Trophoblast cell (in vitro differentiated cells and primary cell): Measurements from ENCODE around the gene EGFR.

Source experiments
- DNase-seq, 2 donors: peaks; one replicate each; pipeline ENCODE4 v3.0.0-alpha.2; 2016
- H2AFZ ChIP-seq: 2 replicates; pipeline ENCODE4 v1.6.1; 2013; ENCODE audit warnings: low read length, moderate library complexity, mild to moderate bottlenecking; ENCODE audit not compliant: insufficient read depth, poor library complexity
- H2AK5ac ChIP-seq: 2 replicates; pipeline ENCODE4 v1.6.1; 2013; ENCODE audit warnings: mild to moderate bottlenecking, low read length
- H2BK120ac ChIP-seq: 2 replicates; pipeline ENCODE4 v1.6.1; 2013; ENCODE audit warnings: low read length, mild to moderate bottlenecking, moderate library complexity; ENCODE audit not compliant: insufficient read depth, poor library complexity
- H2BK12ac ChIP-seq: 2 replicates; pipeline ENCODE4 v1.6.1; 2013; ENCODE audit warnings: mild to moderate bottlenecking, low read length, moderate library complexity
- H2BK5ac ChIP-seq: 2 replicates; pipeline ENCODE4 v1.6.1; 2013; ENCODE audit warnings: low read length, low read depth, moderate library complexity, mild to moderate bottlenecking; ENCODE audit not compliant: poor library complexity
- H3K14ac ChIP-seq: 2 replicates; pipeline ENCODE4 v1.6.1; 2013; ENCODE audit warnings: mild to moderate bottlenecking, low read length
- H3K18ac ChIP-seq: 2 replicates; pipeline ENCODE4 v1.6.1; 2013; ENCODE audit warnings: mild to moderate bottlenecking, low read length
- H3K23ac ChIP-seq: 2 replicates; pipeline ENCODE4 v1.6.1; 2013; ENCODE audit warnings: low read length
- H3K27ac ChIP-seq: 2 replicates; pipeline ENCODE4 v1.5.1; 2013; ENCODE audit warnings: low read depth, mild to moderate bottlenecking, inconsistent platforms, low read length, moderate library complexity
- H3K27me3 ChIP-seq: 2 replicates; pipeline ENCODE4 v1.6.1; 2013; ENCODE audit warnings: inconsistent platforms, mild to moderate bottlenecking, low read length, moderate library complexity; ENCODE audit not compliant: insufficient read depth
- H3K36me3 ChIP-seq, 2 experiments: 1 replicate in 1 of 2; 2 replicates in 1 of 2; pipeline ENCODE4 v1.6.1; 2013; ENCODE audit warnings: low read length in 2 of 2, mild to moderate bottlenecking in 2 of 2, moderate library complexity in 1 of 2; ENCODE audit not compliant: insufficient read depth in 2 of 2, control insufficient read depth in 1 of 2
- H3K4ac ChIP-seq: 2 replicates; pipeline ENCODE4 v1.6.1; 2013; ENCODE audit warnings: low read depth, mild to moderate bottlenecking, low read length, moderate library complexity
- H3K4me1 ChIP-seq, 2 experiments: 1 replicate in 1 of 2; 2 replicates in 1 of 2; pipeline ENCODE4 v1.6.1; 2013; ENCODE audit warnings: low read length in 2 of 2, mild to moderate bottlenecking in 2 of 2, moderate library complexity in 1 of 2; ENCODE audit not compliant: insufficient read depth in 2 of 2, control insufficient read depth in 1 of 2
- H3K4me2 ChIP-seq: 2 replicates; pipeline ENCODE4 v1.6.1; 2013; ENCODE audit warnings: inconsistent platforms, mild to moderate bottlenecking, low read length, moderate library complexity
- H3K4me3 ChIP-seq: 2 replicates; pipeline ENCODE4 v1.5.1; 2013; ENCODE audit warnings: mild to moderate bottlenecking, low read depth, low read length, inconsistent platforms
- H3K79me1 ChIP-seq: one replicate; pipeline ENCODE4 v1.6.1; 2013; ENCODE audit warnings: low read length
- H3K79me2 ChIP-seq: 2 replicates; pipeline ENCODE4 v1.6.1; 2013; ENCODE audit warnings: low read length, mild to moderate bottlenecking; ENCODE audit not compliant: control insufficient read depth, insufficient read depth, poor library complexity
- H3K9ac ChIP-seq: 2 replicates; pipeline ENCODE4 v1.6.1; 2013; ENCODE audit warnings: mild to moderate bottlenecking, low read length
- H3K9me3 ChIP-seq: 2 replicates; pipeline ENCODE4 v1.6.1; 2013; ENCODE audit warnings: low read depth, mild to moderate bottlenecking, control low read depth, inconsistent platforms, low read length; ENCODE audit not compliant: insufficient read depth
- H4K12ac ChIP-seq: 2 replicates; pipeline ENCODE4 v1.6.1; 2013; ENCODE audit warnings: low read depth, mild to moderate bottlenecking, low read length, moderate library complexity
- H4K8ac ChIP-seq: 2 replicates; pipeline ENCODE4 v1.6.1; 2013; ENCODE audit warnings: low read depth, mild to moderate bottlenecking, low read length, moderate library complexity
- H4K91ac ChIP-seq: one replicate; pipeline ENCODE4 v1.6.1; 2013; ENCODE audit warnings: low read depth, mild to moderate bottlenecking, low read length, moderate library complexity
- WGBS: extraction: QIAGEN DNeasy Blood & Tissue Kit; methylation state at CpG from one replicate; pipeline ENCODE4 v1.1.7; 2013; ENCODE audit warnings: missing lambda C conversion rate; ENCODE audit not compliant: insufficient read length, insufficient coverage; ENCODE audit errors: extremely low coverage; 5-methylcytosine and 5-hydroxymethylcytosine counted together

The EGFR gene

DNA sequence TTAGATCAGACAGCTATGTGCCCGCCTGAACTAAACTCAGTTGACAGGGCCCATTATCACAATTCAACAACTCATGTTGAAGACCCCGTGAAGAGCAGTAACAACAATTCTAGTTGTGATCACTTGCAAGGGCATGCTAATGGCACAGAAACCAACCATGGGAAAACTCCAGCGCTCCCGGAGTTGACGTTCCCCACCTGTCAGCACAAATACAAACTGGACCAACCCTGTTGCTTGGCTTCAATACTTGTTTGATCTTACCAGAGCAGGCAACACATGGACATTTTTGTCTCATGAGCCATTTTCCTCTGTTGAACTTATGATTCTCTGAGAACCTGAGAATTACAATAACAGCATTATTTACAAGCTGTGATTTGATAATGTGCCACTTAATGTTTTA, 227.4 kb downstream of the EGFR start:
- peaks cover 0 to 2% of the 10 kb centered on the region in 2 experiments for H3K4me1 ChIP-seq
- no peaks in the 10 kb centered on the region for H3K79me2 ChIP-seq
- no peak overlapping the region for H4K12ac ChIP-seq
- H3K27me3 ChIP-seq: no peaks in the 10 kb centered on the region
- H3K9ac ChIP-seq: no peak overlapping the region
- no peak overlapping the region for H2BK5ac ChIP-seq
- H4K8ac ChIP-seq: no peak overlapping the region
- H3K23ac ChIP-seq: no peak overlapping the region
- H3K27ac ChIP-seq: no peak overlapping the region
- no peaks in the 10 kb centered on the region for H3K9me3 ChIP-seq
- no peak overlapping the region for H2BK120ac ChIP-seq
- peaks cover 2% of the 10 kb centered on the region for H3K79me1 ChIP-seq
- no peak overlapping the region for H3K18ac ChIP-seq
- H3K4me3 ChIP-seq: no peak overlapping the region
- no peak overlapping the region for H3K14ac ChIP-seq
- H3K36me3 ChIP-seq: no peaks in the 10 kb centered on the region
- H3K4me2 ChIP-seq: no peak overlapping the region
- H2AFZ ChIP-seq: no peak overlapping the region
- H2BK12ac ChIP-seq: no peak overlapping the region
- H2AK5ac ChIP-seq: no peak overlapping the region
- DNase-seq: peak in 1 of 2 donors; percentile 75
- no peak overlapping the region for H4K91ac ChIP-seq
- WGBS: no CpG with 5 or more reads among the region's 5 CpGs
- no peak overlapping the region for H3K4ac ChIP-seq

DNA sequence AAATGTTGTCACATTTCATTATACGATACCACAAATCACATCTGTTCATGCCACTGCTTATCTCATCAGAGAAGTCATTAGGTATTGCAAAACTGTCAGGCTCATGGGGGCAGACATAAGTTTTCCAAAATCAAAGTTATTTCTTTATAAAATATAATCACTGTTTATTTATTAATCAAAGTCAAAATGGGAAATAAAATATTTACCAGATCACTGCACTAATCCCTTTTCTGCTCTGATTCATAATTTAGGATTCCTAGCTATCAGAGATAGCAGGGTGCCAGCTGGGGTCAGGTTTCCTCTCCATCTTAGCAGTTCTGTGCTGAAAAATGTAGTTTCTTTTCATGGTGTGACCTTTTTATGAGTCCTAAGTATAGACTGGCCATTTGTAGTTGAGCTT, 228.6 kb downstream of the EGFR start:
- Histone ChIP-seq H2BK120ac (no peak overlapping the region), H3K36me3 (no peaks in the 10 kb centered on the region), H3K14ac (no peak overlapping the region), H3K4me2 (no peak overlapping the region), H3K79me2 (no peaks in the 10 kb centered on the region), H2BK12ac (no peak overlapping the region), H4K12ac (no peak overlapping the region), H3K9ac (no peak overlapping the region), H3K18ac (no peak overlapping the region), H3K4ac (no peak overlapping the region), H3K9me3 (no peaks in the 10 kb centered on the region), H4K91ac (no peak overlapping the region), H3K79me1 (peaks cover 2% of the 10 kb centered on the region), H3K23ac (no peak overlapping the region), H3K4me3 (no peak overlapping the region), H2AFZ (no peak overlapping the region), H3K27me3 (no peaks in the 10 kb centered on the region), H2BK5ac (no peak overlapping the region), H2AK5ac (no peak overlapping the region), H4K8ac (no peak overlapping the region), H3K27ac (no peak overlapping the region), H3K4me1 (peaks cover 0 to 2% of the 10 kb centered on the region in 2 experiments)
- DNase-seq: peak in 1 of 2 donors; percentile 71
- no CpG with 5 or more reads among the region's 1 CpG for whole genome bisulfite sequencing

DNA sequence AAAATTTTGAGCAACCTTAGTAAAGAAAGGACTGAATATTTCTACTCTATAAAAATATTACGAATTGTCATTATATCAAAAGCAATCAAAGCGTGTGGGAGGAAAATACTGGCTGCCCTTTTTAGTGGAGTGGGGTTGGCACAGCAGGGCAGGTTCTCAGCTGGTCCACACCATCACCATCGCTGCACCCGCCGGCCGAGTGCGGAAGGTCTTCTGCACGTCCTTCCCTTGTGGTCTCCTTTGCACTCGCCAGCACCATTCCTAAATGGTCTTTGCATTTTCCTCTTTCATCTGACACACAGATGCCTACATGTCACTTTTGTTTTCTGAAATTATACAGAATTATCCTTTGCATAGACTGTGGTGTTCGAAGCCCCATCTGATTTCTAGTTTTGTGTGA, 229.7 kb downstream of the EGFR start:
- Histone ChIP-seq H2BK120ac (peak overlapping the region; percentile 44), H3K9me3 (no peaks in the 10 kb centered on the region), H2BK12ac (no peak overlapping the region), H3K23ac (no peak overlapping the region), H3K18ac (no peak overlapping the region), H2AFZ (no peak overlapping the region), H4K91ac (peak overlapping the region; percentile 30), H2AK5ac (no peak overlapping the region), H3K27ac (no peak overlapping the region), H4K8ac (peak overlapping the region; percentile 34), H4K12ac (no peak overlapping the region), H3K9ac (no peak overlapping the region), H3K79me1 (peaks cover 2% of the 10 kb centered on the region), H3K4me1 (peaks cover 0 to 2% of the 10 kb centered on the region in 2 experiments), H3K14ac (no peak overlapping the region), H3K27me3 (no peaks in the 10 kb centered on the region), H2BK5ac (no peak overlapping the region), H3K36me3 (no peaks in the 10 kb centered on the region), H3K4me3 (no peak overlapping the region), H3K4me2 (no peak overlapping the region), H3K4ac (no peak overlapping the region), H3K79me2 (no peaks in the 10 kb centered on the region)
- no CpG with 5 or more reads among the region's 10 CpGs for WGBS
- DNase-seq: no peak

DNA sequence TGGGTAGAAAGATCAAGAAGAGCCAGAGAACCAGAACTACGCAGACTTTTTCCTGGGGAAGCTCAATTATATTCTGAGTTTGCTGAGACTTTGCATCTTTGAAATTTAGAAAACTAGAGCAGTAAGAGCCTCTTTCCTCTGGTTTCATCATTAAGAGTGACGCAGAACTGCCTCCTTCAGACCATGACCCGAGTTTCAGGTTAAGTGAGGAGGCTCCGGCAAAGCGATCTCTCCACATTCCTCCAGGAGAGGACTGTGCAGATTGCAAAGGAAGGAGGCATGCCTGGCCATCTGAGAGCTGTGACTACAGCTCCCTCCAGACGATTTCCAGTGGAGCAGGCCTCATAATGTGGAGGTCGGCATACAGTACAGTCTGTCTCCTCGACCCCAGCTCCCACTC, 230.5 kb downstream of the EGFR start:
- no peak overlapping the region for H4K12ac ChIP-seq
- no peaks in the 10 kb centered on the region for H3K9me3 ChIP-seq
- no peaks in the 10 kb centered on the region for H3K27me3 ChIP-seq
- H2BK5ac ChIP-seq: no peak overlapping the region
- H2AFZ ChIP-seq: no peak overlapping the region
- H2BK120ac ChIP-seq: no peak overlapping the region
- peaks cover 2 to 4% of the 10 kb centered on the region in 2 experiments for H3K4me1 ChIP-seq
- no peak overlapping the region for H3K27ac ChIP-seq
- H2AK5ac ChIP-seq: no peak overlapping the region
- H3K36me3 ChIP-seq: no peaks in the 10 kb centered on the region
- DNase-seq: peak; percentile 91 to 96
- H3K4me2 ChIP-seq: no peak overlapping the region
- no peak overlapping the region for H3K9ac ChIP-seq
- H4K8ac ChIP-seq: no peak overlapping the region
- WGBS: no CpG with 5 or more reads among the region's 8 CpGs
- no peak overlapping the region for H3K4me3 ChIP-seq
- H3K79me2 ChIP-seq: no peaks in the 10 kb centered on the region
- no peak overlapping the region for H3K4ac ChIP-seq
- no peak overlapping the region for H3K23ac ChIP-seq
- no peak overlapping the region for H3K18ac ChIP-seq
- H2BK12ac ChIP-seq: no peak overlapping the region
- H3K79me1 ChIP-seq: peaks cover 2% of the 10 kb centered on the region
- no peak overlapping the region for H3K14ac ChIP-seq
- H4K91ac ChIP-seq: no peak overlapping the region
